ENCODE results near the gene RNF213.

Gene RNF213

GRCh38 chr17:80442764-80443163, 182.1 kb downstream of the RNF213 start:
- in situ Hi-C loops (cut with HindIII; ENCODE audit: low pct_unique_long_range_greater_than_20kb, low sequenced_read_pairs): no loop called here
- no peak for DNase-seq (ENCODE audit: low read depth in 1 of 2, low spot score in 1 of 2)
- no peak for TF ChIP-seq JUND (IDR thresholded peaks at IDR 0.05; ENCODE audit: low read depth)

DNA sequence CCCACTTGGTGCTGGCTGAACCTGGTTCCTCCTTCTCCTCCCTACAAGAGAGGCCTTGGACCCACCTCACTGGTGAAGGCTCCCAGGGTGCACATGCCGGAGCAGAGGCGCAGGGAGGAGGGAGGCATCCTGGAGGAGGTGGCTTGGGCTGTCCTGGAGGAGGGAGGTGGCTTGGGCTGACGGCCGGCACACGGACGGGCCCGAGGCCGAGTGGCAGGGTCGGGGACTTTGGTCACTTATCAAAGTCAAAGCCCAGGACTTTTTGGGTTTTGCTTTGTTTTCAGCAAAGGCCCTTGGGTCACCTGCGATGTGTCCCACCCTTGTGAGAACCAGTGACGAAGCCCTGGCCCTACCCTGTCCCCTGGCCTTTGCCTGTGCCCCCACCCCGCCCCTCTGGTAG, 182.8 kb downstream of the RNF213 start:
- no peak for TF ChIP-seq JUND (IDR thresholded peaks at IDR 0.05; ENCODE audit: low read depth)
- in situ Hi-C loops (cut with HindIII; ENCODE audit: low pct_unique_long_range_greater_than_20kb, low sequenced_read_pairs): no loop called here
- DNase-seq (ENCODE audit: low read depth in 1 of 2, low spot score in 1 of 2): no peak

DNA sequence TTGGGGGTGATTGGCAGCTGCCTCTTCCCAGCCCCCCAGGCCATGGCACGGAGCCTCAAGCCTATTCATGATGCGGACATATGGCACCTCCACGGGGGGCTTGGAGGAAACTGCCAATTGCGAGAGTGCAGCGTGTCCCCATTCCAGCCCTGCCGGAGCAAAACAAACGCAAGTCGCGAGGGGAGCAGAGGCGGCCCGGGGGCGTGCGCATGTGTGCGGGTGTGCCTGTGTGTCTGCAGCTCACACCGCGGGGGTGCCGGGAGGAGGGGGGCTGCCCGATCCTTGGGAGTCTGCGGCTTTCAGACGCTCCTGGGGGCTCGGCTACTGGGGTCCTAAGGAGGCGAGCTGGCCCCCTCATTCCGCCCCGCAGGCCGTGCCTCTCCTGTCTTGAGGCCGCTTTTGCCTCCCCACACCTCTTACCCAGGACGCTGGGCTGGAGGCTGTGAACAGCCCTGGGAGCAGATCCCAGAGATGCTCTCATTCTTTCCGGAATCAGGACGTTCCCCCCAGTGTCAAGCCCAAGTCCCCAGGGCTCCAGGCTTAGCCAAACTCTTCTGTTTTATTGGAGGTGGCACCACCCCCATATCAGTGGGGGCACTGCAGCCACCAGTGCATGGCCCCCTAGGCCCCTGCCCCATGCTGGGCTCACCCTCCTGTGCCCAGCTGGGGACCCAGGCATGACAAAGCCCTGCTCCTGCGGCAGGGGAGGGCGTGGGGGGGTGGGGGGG, 183.4 kb downstream of the RNF213 start:
- DNase-seq (ENCODE audit: low read depth in 1 of 2, low spot score in 1 of 2): no peak
- in situ Hi-C loops (cut with HindIII; ENCODE audit: low pct_unique_long_range_greater_than_20kb, low sequenced_read_pairs): no loop called here

GRCh38 chr17:80444644-80444979, 184.0 kb downstream of the RNF213 start:
- in situ Hi-C loops (cut with HindIII; ENCODE audit: low pct_unique_long_range_greater_than_20kb, low sequenced_read_pairs): no loop called here
- TF ChIP-seq JUND (IDR thresholded peaks at IDR 0.05; ENCODE audit: low read depth): no peak
- no peak for DNase-seq (ENCODE audit: low read depth in 1 of 2, low spot score in 1 of 2)

More for the DNA sequence above, 183.4 kb downstream of the RNF213 start:
- TF ChIP-seq JUND (IDR thresholded peaks at IDR 0.05; ENCODE audit: low read depth): no peak

GRCh38 chr17:80445007-80445725, 184.5 kb downstream of the RNF213 start:
- no peak for DNase-seq (ENCODE audit: low read depth in 1 of 2, low spot score in 1 of 2)
- TF ChIP-seq JUND (IDR thresholded peaks at IDR 0.05; ENCODE audit: low read depth): no peak
- in situ Hi-C loops (cut with HindIII; ENCODE audit: low pct_unique_long_range_greater_than_20kb, low sequenced_read_pairs): no loop called here

- in situ Hi-C loops (cut with HindIII; ENCODE audit: low pct_unique_long_range_greater_than_20kb, low sequenced_read_pairs): no loop called here
- no peak for DNase-seq (ENCODE audit: low read depth in 1 of 2, low spot score in 1 of 2)
- TF ChIP-seq JUND (IDR thresholded peaks at IDR 0.05; ENCODE audit: low read depth): no peak
Observed at GRCh38 chr17:80445726-80446110, 185.1 kb downstream of the RNF213 start.

DNA sequence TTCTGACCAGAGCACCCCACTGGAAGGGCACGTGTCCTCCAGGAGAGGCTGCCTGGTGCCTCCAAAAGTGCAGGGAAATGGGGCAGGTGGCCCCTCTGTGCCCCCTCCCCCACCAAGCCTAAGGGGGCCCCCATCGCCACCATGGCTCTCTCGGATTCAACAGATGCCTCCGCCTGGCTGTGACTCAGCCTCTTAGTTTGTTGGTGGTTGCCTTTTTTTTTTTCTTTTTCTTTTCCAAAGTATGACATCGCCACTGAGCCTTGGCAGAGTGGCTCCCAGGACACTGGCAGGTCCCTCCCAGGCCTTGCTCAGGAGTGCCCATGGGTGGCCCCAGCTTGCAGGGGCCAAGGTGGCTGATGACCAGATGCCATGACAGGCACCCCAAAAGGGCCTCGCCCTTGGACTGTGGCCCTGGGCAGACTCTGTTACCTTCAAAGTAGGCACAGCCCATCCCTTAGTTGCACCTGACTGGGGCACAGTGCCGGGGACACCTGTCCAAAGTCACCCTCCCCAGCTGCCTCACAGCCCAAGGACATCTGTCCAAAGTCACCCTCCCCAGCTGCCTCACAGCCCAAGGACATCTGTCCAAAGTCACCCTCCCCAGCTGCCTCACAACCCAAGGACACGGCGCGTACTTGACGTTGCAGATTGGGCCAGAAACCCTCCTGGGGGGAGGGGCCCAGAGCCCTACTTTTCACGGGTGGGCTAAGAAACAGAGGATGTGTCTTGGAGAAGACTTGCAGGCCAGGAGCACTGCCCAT, 186.2 kb downstream of the RNF213 start:
- no peak for TF ChIP-seq JUND (IDR thresholded peaks at IDR 0.05; ENCODE audit: low read depth)
- DNase-seq (ENCODE audit: low read depth in 1 of 2, low spot score in 1 of 2): no peak
- in situ Hi-C loops (cut with HindIII; ENCODE audit: low pct_unique_long_range_greater_than_20kb, low sequenced_read_pairs): no loop called here

DNA sequence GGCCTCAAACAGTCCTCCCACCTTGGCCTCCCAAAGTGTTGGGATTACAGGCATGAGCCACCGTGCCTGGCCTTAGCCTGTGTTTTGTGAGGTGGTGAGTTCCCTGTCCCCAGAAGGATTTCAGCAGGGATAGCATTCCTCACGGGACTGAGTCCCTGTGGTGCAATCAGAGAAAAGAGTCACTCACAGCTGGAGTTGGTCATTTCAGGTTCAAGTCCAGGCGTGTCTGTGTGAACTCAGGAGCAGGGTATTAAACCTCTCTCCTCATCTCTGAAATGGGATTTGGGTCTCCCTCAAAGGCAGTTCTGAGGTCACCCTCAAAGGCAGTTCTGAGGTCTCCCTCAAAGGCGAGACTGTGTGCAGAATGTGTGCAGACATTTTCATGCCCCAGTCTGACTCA, 187.1 kb downstream of the RNF213 start:
- in situ Hi-C loops (cut with HindIII; ENCODE audit: low pct_unique_long_range_greater_than_20kb, low sequenced_read_pairs): no loop called here
- no peak for TF ChIP-seq JUND (IDR thresholded peaks at IDR 0.05; ENCODE audit: low read depth)

More for the DNA sequence above, 187.1 kb downstream of the RNF213 start:
- DNase-seq (ENCODE audit: low read depth in 1 of 2, low spot score in 1 of 2): no peak
